Measurements from ENCODE around the gene PLPP3.

PLPP3 gene

DNA sequence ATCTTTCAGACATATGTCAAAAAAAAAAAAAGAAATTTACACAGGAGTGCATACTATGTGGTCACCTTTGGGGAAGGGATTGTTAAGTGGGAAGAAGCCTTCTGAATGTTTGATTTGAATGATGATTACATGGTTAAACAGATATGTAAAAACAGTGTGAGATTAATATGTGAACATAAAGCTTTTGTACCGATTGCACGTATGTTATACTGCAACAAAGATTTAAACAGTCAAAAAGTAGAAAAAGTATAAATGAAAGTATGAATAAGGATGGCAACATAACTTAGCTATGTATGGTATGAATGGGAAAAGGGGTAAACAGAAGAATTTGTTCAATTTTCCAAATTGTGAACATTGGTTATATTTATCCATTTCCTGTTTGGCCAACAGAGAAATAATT is 10.0 kb upstream of the PLPP3 start:
- no peaks in the 10 kb centered on the region for H3K9me3 ChIP-seq (ENCODE audit: control insufficient read depth, insufficient read depth, low read length)
- H3K4me1 ChIP-seq (ENCODE audit: control insufficient read depth, insufficient read depth, low read length), result no peaks in the 10 kb centered on the region
- no peaks in the 10 kb centered on the region for H3K36me3 ChIP-seq (ENCODE audit: control insufficient read depth, insufficient read depth, low read length)
- no peak overlapping the region for H3K9ac ChIP-seq (ENCODE audit: low read depth, low read length)
- H3K27me3 ChIP-seq (ENCODE audit: control insufficient read depth, insufficient read depth, low read length), result no peaks in the 10 kb centered on the region
- H3K4me3 ChIP-seq (ENCODE audit: low read depth, low read length), result no peak overlapping the region

DNA sequence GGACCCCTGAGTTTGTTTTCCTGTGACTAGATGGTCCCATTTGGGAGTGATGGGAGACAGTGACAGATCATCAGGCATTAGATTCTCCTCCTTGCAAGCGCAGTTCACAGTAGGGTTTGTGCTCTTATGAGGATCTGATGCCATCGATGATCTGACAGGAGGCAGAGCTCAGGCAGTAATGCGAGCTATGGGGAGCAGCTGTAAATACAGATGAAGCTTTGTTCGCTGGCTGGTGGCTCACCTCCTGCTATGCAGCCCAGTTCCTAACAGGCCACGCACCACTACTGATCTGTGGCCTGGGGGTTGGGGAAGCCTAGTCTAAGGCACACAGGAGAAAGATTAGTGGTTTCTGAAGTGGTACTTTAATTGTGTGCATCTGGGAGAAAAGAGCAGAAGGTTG is 7.1 kb upstream of the PLPP3 start:
- no peak overlapping the region for H3K9ac ChIP-seq (ENCODE audit: low read depth, low read length)
- no peak overlapping the region for H3K4me3 ChIP-seq (ENCODE audit: low read depth, low read length)
- H3K9me3 ChIP-seq (ENCODE audit: control insufficient read depth, insufficient read depth, low read length), result no peaks in the 10 kb centered on the region
- H3K27me3 ChIP-seq (ENCODE audit: control insufficient read depth, insufficient read depth, low read length), result no peaks in the 10 kb centered on the region
- peaks cover 3% of the 10 kb centered on the region for H3K4me1 ChIP-seq (ENCODE audit: control insufficient read depth, insufficient read depth, low read length)
- no peaks in the 10 kb centered on the region for H3K36me3 ChIP-seq (ENCODE audit: control insufficient read depth, insufficient read depth, low read length)

DNA sequence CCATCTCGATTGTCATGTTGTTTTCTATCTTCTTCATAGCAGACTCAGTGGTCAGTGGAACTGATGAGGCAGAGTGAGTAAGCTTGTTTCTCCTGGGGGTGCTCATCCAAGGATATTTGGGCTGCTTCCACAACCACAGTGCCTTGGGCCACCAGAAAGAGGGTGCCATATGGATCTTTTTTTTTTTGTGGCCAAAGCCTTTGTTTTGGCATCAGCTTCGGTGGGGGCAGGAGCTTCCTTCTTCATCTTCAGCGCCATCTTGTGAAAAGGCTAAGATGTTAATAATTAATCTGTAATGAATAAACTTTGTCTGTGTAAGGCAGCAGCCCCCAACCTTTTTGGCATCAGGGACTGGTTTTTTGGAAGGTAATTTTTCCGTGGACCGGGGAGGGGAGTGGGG is 6.6 kb upstream of the PLPP3 start:
- Histone ChIP-seq H3K9ac (ENCODE audit: low read depth, low read length) (no peak overlapping the region), H3K9me3 (ENCODE audit: control insufficient read depth, insufficient read depth, low read length) (no peaks in the 10 kb centered on the region), H3K4me1 (ENCODE audit: control insufficient read depth, insufficient read depth, low read length) (peaks cover 8% of the 10 kb centered on the region), H3K27me3 (ENCODE audit: control insufficient read depth, insufficient read depth, low read length) (no peaks in the 10 kb centered on the region), H3K36me3 (ENCODE audit: control insufficient read depth, insufficient read depth, low read length) (no peaks in the 10 kb centered on the region), H3K4me3 (ENCODE audit: low read depth, low read length) (no peak overlapping the region)

DNA sequence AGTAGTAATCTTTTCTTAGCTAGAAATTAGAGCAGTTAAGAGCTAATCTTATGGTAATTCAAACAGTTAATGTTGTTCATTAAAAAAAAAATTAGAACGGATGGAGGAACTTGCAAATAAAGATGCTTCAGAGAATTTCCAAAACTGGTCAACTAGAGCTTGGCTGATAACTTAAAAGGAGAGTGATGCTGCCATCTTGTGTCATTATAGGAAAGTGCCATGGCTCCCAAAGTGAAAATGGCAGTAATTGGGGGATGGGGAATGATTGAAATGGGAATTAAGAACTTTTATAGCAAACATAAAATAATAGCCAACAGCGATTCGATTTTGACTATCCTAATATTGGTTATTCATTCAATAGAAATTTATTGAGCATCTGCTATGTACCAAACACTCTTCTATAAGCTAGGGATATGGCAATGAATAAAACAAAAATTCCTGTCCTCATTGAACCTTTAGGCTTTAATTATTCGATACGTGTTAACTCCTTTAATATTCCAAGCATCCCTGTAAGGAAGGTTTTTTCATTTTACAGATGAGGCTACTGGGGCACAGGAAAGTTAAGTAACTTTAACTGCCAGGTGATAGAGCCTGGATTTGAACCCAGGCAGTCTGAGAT is 5.7 kb upstream of the PLPP3 start:
- Histone ChIP-seq H3K4me1 (ENCODE audit: control insufficient read depth, insufficient read depth, low read length) (peaks cover 12% of the 10 kb centered on the region), H3K9ac (ENCODE audit: low read depth, low read length) (no peak overlapping the region)

DNA sequence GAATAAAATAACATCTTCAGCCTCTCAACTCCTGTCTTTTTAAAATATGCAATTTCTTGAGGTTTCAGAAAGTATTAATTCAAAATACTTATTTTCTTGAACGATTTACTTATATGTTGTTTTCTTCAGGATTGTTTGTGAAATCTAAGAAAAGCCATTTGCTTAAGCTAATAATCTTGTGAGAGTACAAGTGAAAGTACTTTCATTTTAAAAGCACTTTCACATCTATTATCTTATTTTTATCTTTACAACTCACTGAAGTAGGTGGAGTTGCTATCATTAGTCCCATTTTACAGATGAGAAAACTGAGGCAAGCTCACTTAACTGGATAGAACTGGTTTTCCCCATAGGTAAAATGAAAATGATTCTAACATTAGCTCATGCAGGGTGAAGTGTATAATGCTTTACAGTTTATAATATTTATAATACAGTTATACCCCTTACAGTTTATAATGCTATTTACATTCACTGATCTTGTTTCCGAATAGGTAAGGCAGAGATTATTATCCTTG is 4.7 kb upstream of the PLPP3 start:
- Histone ChIP-seq H3K4me3 (ENCODE audit: low read depth, low read length) (no peak overlapping the region), H3K9ac (ENCODE audit: low read depth, low read length) (no peak overlapping the region), H3K36me3 (ENCODE audit: control insufficient read depth, insufficient read depth, low read length) (no peaks in the 10 kb centered on the region), H3K27me3 (ENCODE audit: control insufficient read depth, insufficient read depth, low read length) (no peaks in the 10 kb centered on the region), H3K4me1 (ENCODE audit: control insufficient read depth, insufficient read depth, low read length) (peaks cover 15% of the 10 kb centered on the region), H3K9me3 (ENCODE audit: control insufficient read depth, insufficient read depth, low read length) (no peaks in the 10 kb centered on the region)

More for the DNA sequence above, 5.7 kb upstream of the PLPP3 start:
- Histone ChIP-seq H3K36me3 (ENCODE audit: control insufficient read depth, insufficient read depth, low read length) (no peaks in the 10 kb centered on the region), H3K4me3 (ENCODE audit: low read depth, low read length) (no peak overlapping the region), H3K9me3 (ENCODE audit: control insufficient read depth, insufficient read depth, low read length) (no peaks in the 10 kb centered on the region), H3K27me3 (ENCODE audit: control insufficient read depth, insufficient read depth, low read length) (no peaks in the 10 kb centered on the region)

DNA sequence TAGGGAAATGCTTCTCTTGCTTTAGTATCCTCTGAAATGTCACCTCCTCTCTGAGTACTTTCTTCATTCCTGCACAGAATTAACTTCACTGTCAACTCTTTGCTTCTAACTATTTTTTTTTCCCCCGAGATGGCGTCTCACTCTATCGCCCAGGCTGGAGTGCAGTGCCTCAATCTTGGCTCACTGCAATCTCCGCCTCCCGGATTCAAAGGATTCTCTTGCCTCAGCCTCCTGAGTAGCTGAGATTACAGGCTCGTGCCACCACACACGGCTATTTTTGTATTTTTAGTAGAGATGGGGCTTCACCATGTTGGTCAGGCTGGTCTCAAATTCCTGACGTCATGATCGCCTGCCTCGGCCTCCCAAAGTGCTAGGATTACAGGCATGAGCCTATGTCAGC is 1.4 kb upstream of the PLPP3 start:
- no peak overlapping the region for H3K9ac ChIP-seq (ENCODE audit: low read depth, low read length)
- peaks cover 17% of the 10 kb centered on the region for H3K4me1 ChIP-seq (ENCODE audit: control insufficient read depth, insufficient read depth, low read length)
- no peaks in the 10 kb centered on the region for H3K9me3 ChIP-seq (ENCODE audit: control insufficient read depth, insufficient read depth, low read length)
- no peaks in the 10 kb centered on the region for H3K36me3 ChIP-seq (ENCODE audit: control insufficient read depth, insufficient read depth, low read length)
- no peaks in the 10 kb centered on the region for H3K27me3 ChIP-seq (ENCODE audit: control insufficient read depth, insufficient read depth, low read length)
- H3K4me3 ChIP-seq (ENCODE audit: low read depth, low read length), result no peak overlapping the region

DNA sequence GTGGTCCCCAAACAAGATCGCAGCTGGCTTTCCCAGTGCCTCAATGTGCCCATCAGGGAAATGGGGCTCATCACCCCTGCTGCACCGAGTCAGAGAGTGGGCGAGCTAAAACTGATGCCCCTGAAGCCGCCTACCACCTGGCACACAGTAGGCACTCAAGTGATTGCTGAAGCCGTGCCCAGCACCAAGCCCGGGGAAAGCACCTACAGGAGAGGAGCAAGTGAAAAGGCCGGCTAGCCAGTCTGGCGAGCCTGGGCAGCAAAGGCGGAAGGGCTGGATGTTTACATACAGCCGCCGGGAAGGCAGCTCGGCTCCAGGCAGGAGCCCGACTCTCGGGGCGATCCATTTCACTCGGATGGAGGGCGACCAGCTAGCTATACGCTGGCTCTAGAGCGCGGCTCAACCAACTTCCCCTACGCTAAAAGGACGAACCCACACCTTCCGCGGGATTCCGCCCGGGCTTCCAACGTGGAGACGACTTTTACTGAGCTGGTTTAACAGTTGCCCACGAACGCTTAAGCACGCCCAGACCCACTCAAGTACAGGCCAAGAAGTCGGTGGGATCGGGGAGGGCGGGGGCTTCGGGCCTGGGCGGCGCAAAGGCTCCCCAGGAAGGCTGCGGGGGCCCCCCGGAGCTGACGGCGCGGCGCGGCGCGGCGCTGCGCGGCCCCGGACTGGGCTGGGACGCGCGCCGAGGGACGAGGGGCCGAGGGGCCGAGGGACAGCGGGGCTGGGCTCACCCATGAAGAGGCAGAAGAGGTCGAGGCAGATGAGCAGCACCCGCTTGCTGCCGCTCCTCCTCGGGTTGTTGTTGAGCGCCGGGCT is 1.0 kb downstream of the PLPP3 start:
- Histone ChIP-seq H3K9ac (ENCODE audit: low read depth, low read length) (peak overlapping the region; percentile 90), H3K36me3 (ENCODE audit: control insufficient read depth, insufficient read depth, low read length) (no peaks in the 10 kb centered on the region), H3K4me3 (ENCODE audit: low read depth, low read length) (peak overlapping the region; percentile 96), H3K27me3 (ENCODE audit: control insufficient read depth, insufficient read depth, low read length) (no peaks in the 10 kb centered on the region), H3K4me1 (ENCODE audit: control insufficient read depth, insufficient read depth, low read length) (peaks cover 21% of the 10 kb centered on the region), H3K9me3 (ENCODE audit: control insufficient read depth, insufficient read depth, low read length) (no peaks in the 10 kb centered on the region)

DNA sequence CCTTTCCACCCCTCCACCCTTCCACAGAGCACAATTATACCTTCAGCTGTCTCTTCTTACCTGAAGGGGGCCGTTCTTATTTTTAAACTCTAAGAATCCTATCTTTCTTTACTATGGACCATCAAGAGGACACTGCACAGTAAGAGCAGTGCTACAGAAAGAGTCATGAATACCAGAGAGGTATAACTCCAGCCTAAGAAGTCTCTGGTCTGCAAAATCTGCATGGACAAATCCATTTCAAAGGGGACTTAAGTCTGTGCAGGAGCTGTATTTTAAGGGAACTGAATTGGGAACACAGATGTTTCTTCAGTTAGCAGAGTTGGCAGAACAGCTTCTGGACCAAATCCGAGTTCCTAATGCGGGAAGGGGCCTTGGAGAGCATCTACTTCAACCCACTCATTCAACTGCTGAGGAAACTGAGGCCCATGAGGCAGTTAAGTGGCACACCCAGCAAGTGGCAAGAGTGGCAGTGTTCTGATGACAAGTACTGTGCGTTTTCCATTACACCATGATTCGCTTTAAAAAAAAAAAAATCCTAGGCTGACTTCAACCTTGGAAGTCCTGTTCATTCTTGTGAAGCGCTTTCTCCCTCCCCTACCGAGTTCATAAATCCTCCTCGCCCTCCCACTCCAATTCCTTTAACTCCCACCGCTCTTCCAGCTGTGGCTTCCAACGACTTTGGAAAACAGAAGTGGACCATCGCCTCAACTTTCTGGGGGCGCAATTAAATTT is 1.8 kb downstream of the PLPP3 start:
- Histone ChIP-seq H3K36me3 (ENCODE audit: control insufficient read depth, insufficient read depth, low read length) (no peaks in the 10 kb centered on the region), H3K4me1 (ENCODE audit: control insufficient read depth, insufficient read depth, low read length) (peaks cover 26% of the 10 kb centered on the region), H3K27me3 (ENCODE audit: control insufficient read depth, insufficient read depth, low read length) (no peaks in the 10 kb centered on the region), H3K9ac (ENCODE audit: low read depth, low read length) (peak overlapping the region; percentile 90), H3K4me3 (ENCODE audit: low read depth, low read length) (peak overlapping the region; percentile 96), H3K9me3 (ENCODE audit: control insufficient read depth, insufficient read depth, low read length) (no peaks in the 10 kb centered on the region)

DNA sequence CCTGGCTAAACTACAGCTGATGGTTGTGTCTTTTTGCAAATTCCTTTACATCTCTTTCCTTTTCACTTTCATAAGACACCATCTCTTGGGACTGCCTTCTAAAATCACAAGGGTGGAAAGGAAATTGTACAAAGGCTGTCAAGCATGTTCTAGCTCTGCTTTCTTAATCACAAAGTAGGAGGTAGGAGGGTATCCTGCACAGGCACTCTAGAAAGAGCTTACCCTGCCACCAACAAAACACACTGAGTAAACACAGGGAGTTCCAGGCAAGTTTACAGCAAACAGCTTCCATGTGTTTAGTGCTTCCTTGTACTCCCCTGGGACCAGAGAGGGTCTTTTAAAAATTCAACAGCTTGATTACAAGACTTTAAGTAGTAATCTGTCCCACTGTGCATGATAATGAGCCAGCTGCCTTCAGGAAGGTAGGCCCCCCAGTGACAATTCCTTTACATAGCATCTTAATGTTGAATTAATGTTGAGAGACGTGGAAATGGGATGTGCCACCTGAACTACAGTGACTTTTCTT is 2.4 kb downstream of the PLPP3 start:
- Histone ChIP-seq H3K9me3 (ENCODE audit: control insufficient read depth, insufficient read depth, low read length) (no peaks in the 10 kb centered on the region), H3K27me3 (ENCODE audit: control insufficient read depth, insufficient read depth, low read length) (no peaks in the 10 kb centered on the region), H3K4me3 (ENCODE audit: low read depth, low read length) (peak overlapping the region; percentile 96), H3K9ac (ENCODE audit: low read depth, low read length) (peak overlapping the region; percentile 90), H3K4me1 (ENCODE audit: control insufficient read depth, insufficient read depth, low read length) (peaks cover 29% of the 10 kb centered on the region), H3K36me3 (ENCODE audit: control insufficient read depth, insufficient read depth, low read length) (no peaks in the 10 kb centered on the region)

DNA sequence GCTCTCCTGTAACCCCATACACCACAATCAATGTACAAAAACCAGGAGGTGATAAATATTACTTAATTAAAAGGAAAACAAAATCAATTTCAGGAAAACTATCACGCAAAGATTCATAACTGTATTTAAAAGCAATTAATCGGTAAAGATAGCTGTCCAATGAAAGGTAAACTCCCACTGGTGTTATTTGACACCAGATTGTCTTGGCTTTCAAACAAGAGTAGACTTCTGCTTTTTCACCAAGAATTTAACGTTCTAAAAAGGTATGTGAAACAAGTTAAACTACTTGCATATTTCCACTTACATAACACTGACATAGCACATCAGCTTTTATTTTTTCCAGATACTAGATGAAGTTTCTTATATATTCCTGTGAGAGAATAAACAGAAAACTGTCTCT is 3.5 kb downstream of the PLPP3 start:
- Histone ChIP-seq H3K4me1 (ENCODE audit: control insufficient read depth, insufficient read depth, low read length) (peaks cover 33% of the 10 kb centered on the region), H3K27me3 (ENCODE audit: control insufficient read depth, insufficient read depth, low read length) (no peaks in the 10 kb centered on the region), H3K9me3 (ENCODE audit: control insufficient read depth, insufficient read depth, low read length) (no peaks in the 10 kb centered on the region), H3K36me3 (ENCODE audit: control insufficient read depth, insufficient read depth, low read length) (no peaks in the 10 kb centered on the region), H3K4me3 (ENCODE audit: low read depth, low read length) (peak overlapping the region; percentile 96), H3K9ac (ENCODE audit: low read depth, low read length) (peak overlapping the region; percentile 47)

DNA sequence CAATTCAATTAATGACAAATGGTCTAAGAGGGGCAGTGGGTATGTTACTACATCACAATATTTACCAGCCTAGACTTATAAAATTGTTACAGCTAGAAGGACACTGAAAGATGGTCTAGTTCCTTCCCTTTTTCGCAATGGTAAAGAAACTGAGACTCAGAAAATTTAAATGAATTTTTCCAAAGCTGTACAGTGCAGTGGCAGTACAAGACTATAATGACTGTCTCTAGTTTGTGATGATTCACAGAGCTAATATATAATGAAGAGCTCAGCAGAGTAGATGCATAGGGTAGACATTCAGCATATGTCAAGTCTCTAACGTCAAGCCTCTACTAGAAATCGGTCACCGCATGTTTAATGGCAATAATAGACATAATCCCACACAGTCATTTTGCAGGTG is 4.6 kb downstream of the PLPP3 start:
- H3K9me3 ChIP-seq (ENCODE audit: control insufficient read depth, insufficient read depth, low read length), result no peaks in the 10 kb centered on the region
- H3K4me1 ChIP-seq (ENCODE audit: control insufficient read depth, insufficient read depth, low read length), result peaks cover 39% of the 10 kb centered on the region
- no peaks in the 10 kb centered on the region for H3K27me3 ChIP-seq (ENCODE audit: control insufficient read depth, insufficient read depth, low read length)
- H3K36me3 ChIP-seq (ENCODE audit: control insufficient read depth, insufficient read depth, low read length), result no peaks in the 10 kb centered on the region
- peak overlapping the region; percentile 96 for H3K4me3 ChIP-seq (ENCODE audit: low read depth, low read length)
- no peak overlapping the region for H3K9ac ChIP-seq (ENCODE audit: low read depth, low read length)

All from iPS-15b (cell line).